HCT116 (cell line): Measurements from ENCODE around the gene RCAN3. TPM values are rescaled to one million over a fixed set of nuclear protein-coding genes. Genes with fewer than 3 reads are reported as not detected.

ENCODE experiments used
- ATAC-seq: fragments of 200-7000 bp; cut with Tn5 transposase; 2 replicates; pipeline ENCODE4 v1.9.1; 2020; ENCODE audit warnings: mild to moderate bottlenecking, moderate library complexity
- BruUV-seq: library from RNA; stranded (reverse); fragments of 400-500 nt; replicated peaks from 2 replicates; lab custom pipeline; 2021; lab: Mats Ljungman, UMichigan
- CTCF ChIA-PET: fragments of 300-600 bp; sonication (Branson Sonifier 250); formaldehyde crosslinking; loops from one replicate; lab custom pipeline; 2021; ENCODE audit warnings: antibody characterized with exemption; lab: Charles Lee
- POLR2A ChIA-PET: fragments of 300-600, 350-600 bp; sonication (Branson Sonifier 250); formaldehyde crosslinking; loops from one replicate; lab custom pipeline; 2021; ENCODE audit warnings: antibody characterized with exemption; lab: Charles Lee
- RAD21 ChIA-PET, 2 experiments: fragments of 300-600 bp; sonication (Branson Sonifier 250); formaldehyde crosslinking; loops; one replicate each; lab custom pipeline; 2023; ENCODE audit warnings: low total read pairs in 2 of 2; ENCODE audit not compliant: uncharacterized antibody in 2 of 2, unreplicated experiment in 2 of 2, low non-redundant PET in 1 of 2; lab: Charles Lee
- DNase-seq: peaks from one replicate; pipeline ENCODE4 v3.0.0-alpha.2; 2010; ENCODE audit warnings: low read depth, low spot score
- H2AFZ ChIP-seq: fragments of 200-600 bp; shearing (Covaris generic), sonication (generic); 2 replicates; pipeline ENCODE4 v1.6.1; 2017; ENCODE audit warnings: low read depth, mixed run types, mixed read lengths, antibody characterized with exemption, low read length; ENCODE audit not compliant: poor library complexity, severe bottlenecking
- H3K27ac ChIP-seq: 2 replicates; pipeline ENCODE4 v1.5.1; 2012; ENCODE audit warnings: low read depth, low read length
- H3K27me3 ChIP-seq: fragments of 200-600 bp; sonication (generic); 2 replicates; pipeline ENCODE4 v1.6.1; 2016; ENCODE audit warnings: mixed run types, low read length, mixed read lengths; ENCODE audit not compliant: insufficient read depth
- H3K36me3 ChIP-seq, 2 experiments: fragments of 200-500 bp in 1 of 2; fragments of 200-600 bp in 1 of 2; sonication (Bioruptor generic) in 1 of 2; sonication (generic) in 1 of 2; 2 replicates each; pipeline versions ENCODE4 v1.5.1 to v1.6.1; 2014 to 2016; ENCODE audit warnings: low read length in 2 of 2, inconsistent platforms in 1 of 2, mixed read lengths in 1 of 2, mixed run types in 1 of 2; ENCODE audit not compliant: insufficient read depth in 2 of 2, control insufficient read depth in 1 of 2
- H3K4me1 ChIP-seq, 2 experiments: fragments of 200-600 bp in 1 of 2; sonication (generic) in 1 of 2; 2 replicates each; pipeline versions ENCODE4 v1.5.1 to v1.6.1; 2012 to 2017; ENCODE audit warnings: low read length in 2 of 2, inconsistent platforms in 1 of 2, mild to moderate bottlenecking in 1 of 2, mixed read lengths in 1 of 2, mixed run types in 1 of 2, moderate library complexity in 1 of 2; ENCODE audit not compliant: insufficient read depth in 2 of 2, control insufficient read depth in 1 of 2
- H3K4me2 ChIP-seq: fragments of 200-600 bp; sonication (generic); 2 replicates; pipeline ENCODE4 v1.6.1; 2017; ENCODE audit warnings: mixed run types, low read length, mixed read lengths
- H3K4me3 ChIP-seq, 2 experiments: fragments of 200-600 bp in 1 of 2; sonication (generic) in 1 of 2; replicated peaks in 1 of 2; 2 replicates each; pipeline ENCODE4 v1.5.1; 2011 to 2016; ENCODE audit warnings: low read length in 2 of 2, control low read depth in 1 of 2, low read depth in 1 of 2, mild to moderate bottlenecking in 1 of 2, mixed read lengths in 1 of 2, mixed run types in 1 of 2
- H3K79me2 ChIP-seq: fragments of 200-600 bp; sonication (generic); 2 replicates; pipeline ENCODE4 v1.6.1; 2017; ENCODE audit warnings: mild to moderate bottlenecking, mixed run types, low read length, moderate library complexity, mixed read lengths; ENCODE audit not compliant: insufficient read depth
- H3K9ac ChIP-seq: fragments of 200-600 bp; sonication (generic); 2 replicates; pipeline ENCODE4 v1.6.1; 2016; ENCODE audit warnings: low read length, mixed read lengths
- H3K9me2 ChIP-seq: fragments of 200-600 bp; sonication (generic), shearing (Covaris generic); 2 replicates; pipeline ENCODE4 v1.6.1; 2017; ENCODE audit warnings: mixed run types, mild to moderate bottlenecking, moderate library complexity; ENCODE audit not compliant: insufficient read depth
- H3K9me3 ChIP-seq, 2 experiments: fragments of 200-500 bp in 1 of 2; fragments of 200-600 bp in 1 of 2; sonication (Bioruptor generic) in 1 of 2; sonication (generic) in 1 of 2; 2 replicates each; pipeline ENCODE4 v1.6.1; 2014 to 2017; ENCODE audit warnings: low read length in 2 of 2, mixed read lengths in 2 of 2, inconsistent platforms in 1 of 2, low read depth in 1 of 2, mild to moderate bottlenecking in 1 of 2, mixed run types in 1 of 2, moderate library complexity in 1 of 2; ENCODE audit not compliant: control insufficient read depth in 1 of 2, insufficient read depth in 1 of 2
- H4K20me1 ChIP-seq: fragments of 200-600 bp; sonication (generic), shearing (Covaris generic); 2 replicates; pipeline ENCODE4 v1.6.1; 2017; ENCODE audit warnings: mixed run types, mild to moderate bottlenecking, moderate library complexity; ENCODE audit not compliant: insufficient read depth
- CEBPB ChIP-seq: IDR thresholded peaks from 2 replicates; pipeline ENCODE4 v1.6.1; 2012; ENCODE audit warnings: low read depth
- RAD21 ChIP-seq: IDR thresholded peaks from 2 replicates; pipeline ENCODE4 v1.6.1; 2012; ENCODE audit warnings: low read depth, mild to moderate bottlenecking
- SP1 ChIP-seq: IDR thresholded peaks from 2 replicates; pipeline ENCODE4 v1.6.1; 2012; ENCODE audit warnings: low read depth
- ZFX ChIP-seq: fragments of 450-650 bp; IDR thresholded peaks from 2 replicates; pipeline ENCODE4 v1.6.1; 2017
- ZNF274 ChIP-seq: fragments of 200-500 bp; sonication (Bioruptor generic); IDR thresholded peaks from 2 replicates; pipeline ENCODE4 v1.6.1; 2014; ENCODE audit warnings: mild to moderate bottlenecking, low read depth, low read length, inconsistent platforms
- intact Hi-C: fragments of 100-400 bp; cut with micrococcal nuclease; formaldehyde crosslinking; loops from 2 replicates; pipeline ENCODE4 v1.10.0; 2022
- total RNA-seq: library from RNA; stranded (reverse); gene quantifications from one replicate; pipeline ENCODE4 v1.2.1, GENCODE V29; 2021; ENCODE audit not compliant: unreplicated experiment
- TF ChIP-seq, protein P1 (sequence below): IDR thresholded peaks from 2 replicates; pipeline ENCODE4 v1.6.1; 2012; ENCODE audit warnings: low read depth
- TF ChIP-seq, protein P2 (sequence below): IDR thresholded peaks from 2 replicates; pipeline ENCODE4 v1.6.1; 2012
- TF ChIP-seq, protein P3 (sequence below): IDR thresholded peaks from 2 replicates; pipeline ENCODE4 v1.6.1; 2011; ENCODE audit warnings: mild to moderate bottlenecking, low read length, moderate library complexity; ENCODE audit not compliant: insufficient replicate concordance; ENCODE audit errors: extremely low read depth

The RCAN3 gene
- total RNA-seq, 1 experiment from 2014 or later: 13.3 TPM

DNA sequence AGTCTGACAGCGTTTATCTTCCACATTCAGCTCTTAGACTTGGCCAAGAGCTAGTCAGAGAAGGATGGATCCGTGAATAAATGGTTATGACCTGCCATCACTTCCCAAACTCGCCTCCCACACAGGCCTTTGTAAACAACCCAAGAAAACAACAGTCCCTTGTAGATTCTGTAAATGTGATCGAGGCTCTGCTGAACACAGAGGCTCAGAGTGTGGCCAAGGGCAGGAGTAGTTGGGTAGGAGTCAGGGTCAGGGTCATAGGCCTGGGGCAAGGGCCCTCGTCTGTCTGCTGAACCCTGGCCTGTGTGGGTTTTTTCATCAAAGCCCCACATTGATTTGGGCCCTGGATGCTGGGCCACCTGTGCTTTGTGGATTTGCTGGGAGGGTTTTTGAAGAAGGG is 85.9 kb downstream of the RCAN3 start:
- ChIA-PET POLR2A (no interaction called here), CTCF (interaction anchor here (1.6 to 2.6 kb wide), 3 partner anchors 10 to 247 kb away, joined by 7 to 17 read pairs (median 10); partner anchors contain the start of gene NIPAL3)
- intact Hi-C loops: loop anchor here (10.0 kb wide), 1 partner anchor 194 kb away; no protein-coding TSS in a partner anchor

More for the DNA sequence above, 85.9 kb downstream of the RCAN3 start:
- TF ChIP-seq, protein P1, sequence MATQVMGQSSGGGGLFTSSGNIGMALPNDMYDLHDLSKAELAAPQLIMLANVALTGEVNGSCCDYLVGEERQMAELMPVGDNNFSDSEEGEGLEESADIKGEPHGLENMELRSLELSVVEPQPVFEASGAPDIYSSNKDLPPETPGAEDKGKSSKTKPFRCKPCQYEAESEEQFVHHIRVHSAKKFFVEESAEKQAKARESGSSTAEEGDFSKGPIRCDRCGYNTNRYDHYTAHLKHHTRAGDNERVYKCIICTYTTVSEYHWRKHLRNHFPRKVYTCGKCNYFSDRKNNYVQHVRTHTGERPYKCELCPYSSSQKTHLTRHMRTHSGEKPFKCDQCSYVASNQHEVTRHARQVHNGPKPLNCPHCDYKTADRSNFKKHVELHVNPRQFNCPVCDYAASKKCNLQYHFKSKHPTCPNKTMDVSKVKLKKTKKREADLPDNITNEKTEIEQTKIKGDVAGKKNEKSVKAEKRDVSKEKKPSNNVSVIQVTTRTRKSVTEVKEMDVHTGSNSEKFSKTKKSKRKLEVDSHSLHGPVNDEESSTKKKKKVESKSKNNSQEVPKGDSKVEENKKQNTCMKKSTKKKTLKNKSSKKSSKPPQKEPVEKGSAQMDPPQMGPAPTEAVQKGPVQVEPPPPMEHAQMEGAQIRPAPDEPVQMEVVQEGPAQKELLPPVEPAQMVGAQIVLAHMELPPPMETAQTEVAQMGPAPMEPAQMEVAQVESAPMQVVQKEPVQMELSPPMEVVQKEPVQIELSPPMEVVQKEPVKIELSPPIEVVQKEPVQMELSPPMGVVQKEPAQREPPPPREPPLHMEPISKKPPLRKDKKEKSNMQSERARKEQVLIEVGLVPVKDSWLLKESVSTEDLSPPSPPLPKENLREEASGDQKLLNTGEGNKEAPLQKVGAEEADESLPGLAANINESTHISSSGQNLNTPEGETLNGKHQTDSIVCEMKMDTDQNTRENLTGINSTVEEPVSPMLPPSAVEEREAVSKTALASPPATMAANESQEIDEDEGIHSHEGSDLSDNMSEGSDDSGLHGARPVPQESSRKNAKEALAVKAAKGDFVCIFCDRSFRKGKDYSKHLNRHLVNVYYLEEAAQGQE: no peak
- TF ChIP-seq ZFX (no peak), SP1 (no peak), CEBPB (no peak), RAD21 (no peak), ZNF274 (no peak)
- TF ChIP-seq, protein P2, sequence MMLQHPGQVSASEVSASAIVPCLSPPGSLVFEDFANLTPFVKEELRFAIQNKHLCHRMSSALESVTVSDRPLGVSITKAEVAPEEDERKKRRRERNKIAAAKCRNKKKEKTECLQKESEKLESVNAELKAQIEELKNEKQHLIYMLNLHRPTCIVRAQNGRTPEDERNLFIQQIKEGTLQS: no peak
- TF ChIP-seq, protein P3, sequence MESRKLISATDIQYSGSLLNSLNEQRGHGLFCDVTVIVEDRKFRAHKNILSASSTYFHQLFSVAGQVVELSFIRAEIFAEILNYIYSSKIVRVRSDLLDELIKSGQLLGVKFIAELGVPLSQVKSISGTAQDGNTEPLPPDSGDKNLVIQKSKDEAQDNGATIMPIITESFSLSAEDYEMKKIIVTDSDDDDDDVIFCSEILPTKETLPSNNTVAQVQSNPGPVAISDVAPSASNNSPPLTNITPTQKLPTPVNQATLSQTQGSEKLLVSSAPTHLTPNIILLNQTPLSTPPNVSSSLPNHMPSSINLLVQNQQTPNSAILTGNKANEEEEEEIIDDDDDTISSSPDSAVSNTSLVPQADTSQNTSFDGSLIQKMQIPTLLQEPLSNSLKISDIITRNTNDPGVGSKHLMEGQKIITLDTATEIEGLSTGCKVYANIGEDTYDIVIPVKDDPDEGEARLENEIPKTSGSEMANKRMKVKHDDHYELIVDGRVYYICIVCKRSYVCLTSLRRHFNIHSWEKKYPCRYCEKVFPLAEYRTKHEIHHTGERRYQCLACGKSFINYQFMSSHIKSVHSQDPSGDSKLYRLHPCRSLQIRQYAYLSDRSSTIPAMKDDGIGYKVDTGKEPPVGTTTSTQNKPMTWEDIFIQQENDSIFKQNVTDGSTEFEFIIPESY: no peak
- TF ChIP-seq, all 23 proteins: peak for 0
- Histone ChIP-seq H3K27ac (no peak overlapping the region), H4K20me1 (no peaks in the 10 kb centered on the region), H3K79me2 (no peaks in the 10 kb centered on the region), H3K27me3 (peaks cover 8% of the 10 kb centered on the region; the same call in 1 of the 2 replicates), H3K36me3 (no peaks in the 10 kb centered on the region), H3K9me3 (no peaks in the 10 kb centered on the region), H3K9ac (no peak overlapping the region), H2AFZ (no peak overlapping the region), H3K4me1 (peaks cover 3 to 4% of the 10 kb centered on the region in 2 experiments; a peak in 2 of 4 replicates), H3K4me3 (no peak overlapping the region), H3K4me2 (no peak overlapping the region), H3K9me2 (no peaks in the 10 kb centered on the region)
- BruUV-seq: no TSS peak
- DNase-seq (no peak), ATAC-seq (no peak)
- RAD21 ChIA-PET: no interaction called here
